Putamen (tissue), 1 donor: ENCODE results near the gene IL18.
A peak's percentile ranks its signal among the peaks of the same experiment; 100 is the strongest.
"Not testable (repeated sequence)": the region's sequence is repeated elsewhere in the genome, so short reads cannot be mapped to it uniquely, and the experiment has no call there.

Experiments
- DNase-seq: peaks from one replicate; pipeline ENCODE4 v3.0.0-alpha.2; 2016; ENCODE audit warnings: low spot score

Gene IL18

DNA sequence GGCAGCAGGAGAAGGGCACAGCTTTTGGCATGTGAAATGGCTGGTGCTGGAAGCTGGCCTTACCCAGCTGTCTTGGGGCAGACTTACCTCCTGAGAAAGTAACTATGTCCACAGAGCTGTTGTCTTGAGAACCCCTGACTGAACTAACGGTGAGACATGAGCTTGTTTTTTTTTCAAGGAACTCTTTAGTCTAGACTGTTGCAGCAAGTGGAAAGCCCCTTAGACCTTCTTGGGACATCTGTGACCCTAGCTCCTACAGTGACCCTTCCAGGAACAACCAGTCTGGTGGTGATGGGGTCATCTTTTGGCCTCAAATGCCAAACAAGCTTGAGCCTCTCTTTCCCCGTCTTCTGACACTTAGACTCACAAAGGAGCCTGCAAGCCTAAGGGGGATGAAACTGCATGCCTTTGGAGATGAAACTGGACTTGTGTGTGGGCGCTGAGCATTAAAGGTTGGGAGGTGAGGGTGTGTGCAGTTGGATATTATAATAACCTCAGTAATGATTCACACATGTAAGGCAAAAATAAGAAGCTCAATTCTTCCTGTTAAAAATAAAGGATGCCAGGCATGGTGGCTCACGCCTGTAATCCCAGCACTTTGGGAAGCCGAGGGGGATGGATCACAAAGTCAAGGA, 41.8 kb downstream of the IL18 start:
- no peak for DNase-seq

GRCh38 chr11:112118176-112118575, 45.7 kb downstream of the IL18 start:
- DNase-seq = no peak

DNA sequence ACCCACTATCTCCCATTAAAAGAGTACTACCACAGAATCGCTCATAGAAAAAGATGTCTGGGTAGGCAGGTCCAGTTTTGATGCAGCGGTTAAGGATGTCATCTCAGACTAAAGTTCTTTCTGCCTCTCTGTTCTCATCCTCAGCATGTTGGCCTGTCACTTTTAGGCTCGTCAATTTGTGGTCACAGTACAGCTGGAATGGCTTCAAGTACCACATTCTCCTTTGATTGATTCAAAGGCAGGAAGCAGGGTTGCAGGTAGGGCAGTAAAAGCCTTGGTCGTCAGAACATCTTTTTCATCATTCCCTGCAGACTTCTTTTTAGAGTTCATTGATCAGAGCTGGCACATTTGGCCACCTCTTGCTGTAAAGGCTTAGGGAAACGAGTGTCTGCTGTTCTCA, 48.5 kb downstream of the IL18 start:
- DNase-seq = no peak

- no peak for DNase-seq
These were observed 49.4 kb downstream of the IL18 start for GRCh38 chr11:112114460-112114859.

GRCh38 chr11:112113539-112114457, 50.1 kb downstream of the IL18 start:
- DNase-seq = peak; percentile 67

GRCh38 chr11:112106070-112106469, 57.8 kb downstream of the IL18 start:
- DNase-seq = no peak

GRCh38 chr11:112103446-112103845, 60.4 kb downstream of the IL18 start:
- DNase-seq = no peak

GRCh38 chr11:112100462-112100861, 63.4 kb downstream of the IL18 start:
- no peak for DNase-seq

GRCh38 chr11:112097734-112098528, 66.0 kb downstream of the IL18 start:
- no peak for DNase-seq

GRCh38 chr11:112096194-112096593, 67.7 kb downstream of the IL18 start:
- no peak for DNase-seq

GRCh38 chr11:112095302-112095701, 68.6 kb downstream of the IL18 start:
- not testable (repeated sequence) for DNase-seq
